Measurements from ENCODE around the gene RIPOR3.

DNA sequence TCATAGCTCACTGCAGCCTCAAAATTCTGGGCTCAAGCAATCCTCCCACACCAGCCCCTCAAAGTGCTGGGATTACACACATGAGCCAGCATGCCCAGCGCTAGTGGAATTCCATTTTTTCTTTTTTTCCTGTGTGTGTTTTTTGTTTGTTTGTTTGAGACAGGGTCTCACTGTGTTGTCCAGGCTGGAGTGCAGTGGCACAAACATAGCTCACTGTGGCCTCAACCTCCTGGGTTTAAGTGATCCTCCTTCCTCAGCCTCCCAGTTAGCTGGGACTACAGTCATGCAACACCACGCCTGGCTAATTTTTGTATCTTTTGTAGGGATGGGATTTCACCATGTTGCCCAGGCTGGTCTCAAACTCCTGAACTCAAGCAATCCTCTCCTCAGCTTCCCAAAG lies 26.0 kb upstream of the RIPOR3 start:
- TF ChIP-seq RAD21 (IDR thresholded peaks at IDR 0.05; ENCODE audit: low read length) (no peak), JUND (IDR thresholded peaks at IDR 0.05) (no peak)
- TF ChIP-seq, protein P1, sequence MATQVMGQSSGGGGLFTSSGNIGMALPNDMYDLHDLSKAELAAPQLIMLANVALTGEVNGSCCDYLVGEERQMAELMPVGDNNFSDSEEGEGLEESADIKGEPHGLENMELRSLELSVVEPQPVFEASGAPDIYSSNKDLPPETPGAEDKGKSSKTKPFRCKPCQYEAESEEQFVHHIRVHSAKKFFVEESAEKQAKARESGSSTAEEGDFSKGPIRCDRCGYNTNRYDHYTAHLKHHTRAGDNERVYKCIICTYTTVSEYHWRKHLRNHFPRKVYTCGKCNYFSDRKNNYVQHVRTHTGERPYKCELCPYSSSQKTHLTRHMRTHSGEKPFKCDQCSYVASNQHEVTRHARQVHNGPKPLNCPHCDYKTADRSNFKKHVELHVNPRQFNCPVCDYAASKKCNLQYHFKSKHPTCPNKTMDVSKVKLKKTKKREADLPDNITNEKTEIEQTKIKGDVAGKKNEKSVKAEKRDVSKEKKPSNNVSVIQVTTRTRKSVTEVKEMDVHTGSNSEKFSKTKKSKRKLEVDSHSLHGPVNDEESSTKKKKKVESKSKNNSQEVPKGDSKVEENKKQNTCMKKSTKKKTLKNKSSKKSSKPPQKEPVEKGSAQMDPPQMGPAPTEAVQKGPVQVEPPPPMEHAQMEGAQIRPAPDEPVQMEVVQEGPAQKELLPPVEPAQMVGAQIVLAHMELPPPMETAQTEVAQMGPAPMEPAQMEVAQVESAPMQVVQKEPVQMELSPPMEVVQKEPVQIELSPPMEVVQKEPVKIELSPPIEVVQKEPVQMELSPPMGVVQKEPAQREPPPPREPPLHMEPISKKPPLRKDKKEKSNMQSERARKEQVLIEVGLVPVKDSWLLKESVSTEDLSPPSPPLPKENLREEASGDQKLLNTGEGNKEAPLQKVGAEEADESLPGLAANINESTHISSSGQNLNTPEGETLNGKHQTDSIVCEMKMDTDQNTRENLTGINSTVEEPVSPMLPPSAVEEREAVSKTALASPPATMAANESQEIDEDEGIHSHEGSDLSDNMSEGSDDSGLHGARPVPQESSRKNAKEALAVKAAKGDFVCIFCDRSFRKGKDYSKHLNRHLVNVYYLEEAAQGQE (IDR thresholded peaks at IDR 0.05; ENCODE audit: low read depth, low read length) = no peak

Measured in SK-N-SH (cell line).